ENCODE data around the gene COBL. TPM values are rescaled to one million over a fixed set of nuclear protein-coding genes. Genes with fewer than 3 reads are reported as not detected.

The COBL gene
- total RNA-seq, 1 experiment from 2014 or later = not detected

DNA sequence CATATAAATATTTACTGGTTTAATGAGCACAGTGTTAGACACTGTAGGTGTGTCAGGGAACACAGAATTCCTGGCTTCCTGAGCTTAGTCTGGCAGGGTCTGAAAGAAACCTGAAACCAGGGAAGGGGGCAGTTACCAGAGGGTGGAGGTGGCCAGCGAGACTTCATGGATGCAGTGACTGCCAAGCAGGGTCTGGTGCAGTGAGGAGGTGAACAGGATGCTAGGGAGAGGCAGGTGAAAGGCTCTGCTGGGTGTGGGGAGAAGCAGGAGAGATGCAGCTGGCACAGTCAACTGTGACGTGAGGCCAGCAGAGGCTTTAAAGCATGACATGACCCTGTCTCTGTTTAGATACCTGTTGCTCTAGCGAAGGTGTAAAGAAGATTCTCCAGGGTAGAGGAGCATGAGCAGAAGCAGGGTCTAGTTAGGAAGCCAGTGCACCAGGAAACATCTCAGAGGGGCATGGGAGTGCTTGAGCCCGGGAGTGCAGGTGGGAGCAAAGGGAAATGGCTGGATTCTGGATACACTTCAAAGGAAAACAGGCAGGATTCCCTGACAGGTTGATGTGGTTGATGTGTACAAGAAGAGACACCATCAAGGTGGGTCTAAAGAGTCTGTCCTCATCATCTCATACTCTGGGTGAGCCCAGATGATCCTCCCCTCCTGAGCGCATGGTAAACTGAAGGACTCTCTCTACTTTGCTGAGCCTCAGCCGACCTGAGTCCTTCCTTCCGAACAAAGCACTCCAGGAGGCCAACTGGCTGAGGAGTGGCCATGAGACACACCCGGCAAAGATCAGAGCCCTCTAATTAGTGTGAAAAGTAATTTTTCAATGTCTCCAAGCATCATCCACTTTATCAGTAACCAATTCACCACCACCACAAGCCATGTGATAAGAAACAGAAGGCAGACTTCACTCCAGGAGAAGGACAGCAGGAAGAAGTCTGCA, 186.8 kb downstream of the COBL start:
- H3K9me2 ChIP-seq (replicated peaks; ENCODE audit: insufficient read depth, low read length) = no peaks in the 10 kb centered on the region
- no peak overlapping the region for H3K4me2 ChIP-seq (ENCODE audit: low read depth, low read length, poor library complexity, severe bottlenecking)
- no peak overlapping the region for H3K4me3 ChIP-seq (ENCODE audit: low read length)
- H4K20me1 ChIP-seq (ENCODE audit: insufficient read depth, low read depth, low read length) = no peaks in the 10 kb centered on the region
- no peak overlapping the region for H2AFZ ChIP-seq (ENCODE audit: low read length)
- H3K9ac ChIP-seq (ENCODE audit: low read length) = no peak overlapping the region
- H3K4me1 ChIP-seq (ENCODE audit: low read length) = no peaks in the 10 kb centered on the region
- H3K27ac ChIP-seq (ENCODE audit: low read length) = no peak overlapping the region
- H3K79me2 ChIP-seq (ENCODE audit: low read length) = no peaks in the 10 kb centered on the region
- H3K27me3 ChIP-seq (ENCODE audit: low read length) = no peaks in the 10 kb centered on the region
- no peaks in the 10 kb centered on the region for H3K36me3 ChIP-seq (ENCODE audit: insufficient read depth, low read length)
- no peaks in the 10 kb centered on the region for H3K9me3 ChIP-seq (ENCODE audit: low read length)
- no peak for DNase-seq

- Histone ChIP-seq H3K36me3 (ENCODE audit: insufficient read depth, low read length) (no peaks in the 10 kb centered on the region), H3K27me3 (ENCODE audit: low read length) (no peaks in the 10 kb centered on the region), H4K20me1 (ENCODE audit: insufficient read depth, low read depth, low read length) (no peaks in the 10 kb centered on the region), H2AFZ (ENCODE audit: low read length) (no peak overlapping the region), H3K27ac (ENCODE audit: low read length) (no peak overlapping the region), H3K4me1 (ENCODE audit: low read length) (no peaks in the 10 kb centered on the region), H3K9me2 (replicated peaks; ENCODE audit: insufficient read depth, low read length) (no peaks in the 10 kb centered on the region), H3K4me3 (ENCODE audit: low read length) (no peak overlapping the region), H3K79me2 (ENCODE audit: low read length) (no peaks in the 10 kb centered on the region), H3K9me3 (ENCODE audit: low read length) (no peaks in the 10 kb centered on the region), H3K9ac (ENCODE audit: low read length) (no peak overlapping the region), H3K4me2 (ENCODE audit: low read depth, low read length, poor library complexity, severe bottlenecking) (no peak overlapping the region)
- no peak for DNase-seq
Measured at GRCh38 chr7:51128545-51129435, 187.8 kb downstream of the COBL start.

- Histone ChIP-seq H4K20me1 (ENCODE audit: insufficient read depth, low read depth, low read length) (no peaks in the 10 kb centered on the region), H3K4me3 (ENCODE audit: low read length) (no peak overlapping the region), H3K9me2 (replicated peaks; ENCODE audit: insufficient read depth, low read length) (no peaks in the 10 kb centered on the region), H2AFZ (ENCODE audit: low read length) (no peak overlapping the region), H3K9me3 (ENCODE audit: low read length) (no peaks in the 10 kb centered on the region), H3K27me3 (ENCODE audit: low read length) (no peaks in the 10 kb centered on the region), H3K36me3 (ENCODE audit: insufficient read depth, low read length) (no peaks in the 10 kb centered on the region), H3K79me2 (ENCODE audit: low read length) (no peaks in the 10 kb centered on the region), H3K27ac (ENCODE audit: low read length) (no peak overlapping the region), H3K9ac (ENCODE audit: low read length) (no peak overlapping the region), H3K4me2 (ENCODE audit: low read depth, low read length, poor library complexity, severe bottlenecking) (no peak overlapping the region), H3K4me1 (ENCODE audit: low read length) (no peaks in the 10 kb centered on the region)
- no peak for DNase-seq
Measured at GRCh38 chr7:51127618-51127904, 189.0 kb downstream of the COBL start.

DNA sequence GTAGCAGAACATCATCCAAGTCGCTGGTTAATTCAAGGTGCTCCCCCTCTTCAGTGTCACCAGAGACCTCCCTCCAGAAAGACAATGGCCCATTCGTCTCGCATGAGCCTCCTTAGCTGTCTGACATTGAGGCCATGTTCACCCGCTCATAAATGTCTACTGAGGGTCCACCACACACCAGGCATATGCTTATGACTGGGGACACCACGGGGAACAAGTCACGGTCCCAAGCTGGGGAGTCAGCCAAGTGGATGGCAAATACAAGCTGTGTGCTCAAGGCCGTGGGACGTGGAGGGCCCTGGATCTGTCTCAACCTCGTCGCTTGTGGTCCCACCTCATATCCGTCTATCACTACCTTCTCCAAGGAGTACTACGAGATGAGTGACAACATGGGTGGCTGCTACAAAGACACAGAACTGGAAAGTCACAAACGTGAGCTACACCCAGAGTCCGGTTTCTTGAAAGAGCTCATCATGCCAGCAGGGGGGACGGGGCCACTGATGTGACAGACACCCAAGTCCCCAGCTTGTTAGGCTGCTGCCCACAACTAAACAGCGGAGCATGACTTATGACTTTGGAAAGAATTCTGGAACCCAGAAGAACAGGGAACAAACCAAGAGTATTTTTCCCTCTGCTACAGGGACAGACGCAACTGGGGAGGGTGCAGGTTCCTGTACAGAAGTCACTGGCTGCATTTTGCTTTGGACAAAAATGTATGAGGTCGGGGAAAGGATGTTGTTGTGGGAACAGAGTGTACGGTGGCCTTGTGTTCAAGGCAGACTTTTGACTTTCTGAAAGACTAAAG, 189.6 kb downstream of the COBL start:
- Histone ChIP-seq H3K4me3 (ENCODE audit: low read length) (no peak overlapping the region), H3K27me3 (ENCODE audit: low read length) (no peaks in the 10 kb centered on the region), H4K20me1 (ENCODE audit: insufficient read depth, low read depth, low read length) (no peaks in the 10 kb centered on the region), H3K4me1 (ENCODE audit: low read length) (no peaks in the 10 kb centered on the region), H3K79me2 (ENCODE audit: low read length) (no peaks in the 10 kb centered on the region), H3K9me2 (replicated peaks; ENCODE audit: insufficient read depth, low read length) (no peaks in the 10 kb centered on the region), H3K9me3 (ENCODE audit: low read length) (no peaks in the 10 kb centered on the region), H3K9ac (ENCODE audit: low read length) (no peak overlapping the region), H2AFZ (ENCODE audit: low read length) (no peak overlapping the region), H3K27ac (ENCODE audit: low read length) (no peak overlapping the region), H3K4me2 (ENCODE audit: low read depth, low read length, poor library complexity, severe bottlenecking) (no peak overlapping the region), H3K36me3 (ENCODE audit: insufficient read depth, low read length) (no peaks in the 10 kb centered on the region)
- no peak for DNase-seq

- H3K27ac ChIP-seq (ENCODE audit: low read length) = no peak overlapping the region
- no peaks in the 10 kb centered on the region for H3K36me3 ChIP-seq (ENCODE audit: insufficient read depth, low read length)
- H3K9me3 ChIP-seq (ENCODE audit: low read length) = no peaks in the 10 kb centered on the region
- no peak for DNase-seq
- no peaks in the 10 kb centered on the region for H3K9me2 ChIP-seq (replicated peaks; ENCODE audit: insufficient read depth, low read length)
- H2AFZ ChIP-seq (ENCODE audit: low read length) = no peak overlapping the region
- no peak overlapping the region for H3K4me2 ChIP-seq (ENCODE audit: low read depth, low read length, poor library complexity, severe bottlenecking)
- no peak overlapping the region for H3K4me3 ChIP-seq (ENCODE audit: low read length)
- H3K4me1 ChIP-seq (ENCODE audit: low read length) = no peaks in the 10 kb centered on the region
- no peaks in the 10 kb centered on the region for H4K20me1 ChIP-seq (ENCODE audit: insufficient read depth, low read depth, low read length)
- no peak overlapping the region for H3K9ac ChIP-seq (ENCODE audit: low read length)
- no peaks in the 10 kb centered on the region for H3K79me2 ChIP-seq (ENCODE audit: low read length)
- H3K27me3 ChIP-seq (ENCODE audit: low read length) = no peaks in the 10 kb centered on the region
Measured at GRCh38 chr7:51126324-51126723, 190.3 kb downstream of the COBL start.

DNA sequence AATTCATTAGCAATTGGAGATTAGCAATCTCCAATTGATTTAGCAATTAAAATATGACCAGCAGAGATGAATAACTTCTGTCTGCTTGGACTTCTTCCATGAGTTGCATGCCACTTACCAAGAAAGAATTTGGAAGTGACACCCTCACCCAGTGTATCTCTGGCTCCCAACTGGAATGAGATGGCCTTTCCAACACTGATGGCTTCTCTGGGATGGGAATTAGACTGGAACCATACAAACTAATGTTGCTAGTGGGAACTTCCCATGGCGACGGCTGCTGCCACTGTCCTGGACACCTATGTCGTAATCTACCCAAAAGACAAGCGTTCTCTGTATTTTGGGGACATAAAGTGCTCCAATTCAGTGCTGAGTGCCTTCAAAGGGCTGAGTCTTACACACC, 192.3 kb downstream of the COBL start:
- H4K20me1 ChIP-seq (ENCODE audit: insufficient read depth, low read depth, low read length) = no peaks in the 10 kb centered on the region
- no peak overlapping the region for H3K4me2 ChIP-seq (ENCODE audit: low read depth, low read length, poor library complexity, severe bottlenecking)
- no peak overlapping the region for H3K27ac ChIP-seq (ENCODE audit: low read length)
- no peaks in the 10 kb centered on the region for H3K36me3 ChIP-seq (ENCODE audit: insufficient read depth, low read length)
- DNase-seq = no peak
- H3K27me3 ChIP-seq (ENCODE audit: low read length) = no peaks in the 10 kb centered on the region
- H3K9me3 ChIP-seq (ENCODE audit: low read length) = no peaks in the 10 kb centered on the region
- no peaks in the 10 kb centered on the region for H3K79me2 ChIP-seq (ENCODE audit: low read length)
- no peak overlapping the region for H2AFZ ChIP-seq (ENCODE audit: low read length)
- no peak overlapping the region for H3K9ac ChIP-seq (ENCODE audit: low read length)
- no peaks in the 10 kb centered on the region for H3K4me1 ChIP-seq (ENCODE audit: low read length)
- H3K9me2 ChIP-seq (replicated peaks; ENCODE audit: insufficient read depth, low read length) = no peaks in the 10 kb centered on the region
- H3K4me3 ChIP-seq (ENCODE audit: low read length) = no peak overlapping the region

DNA sequence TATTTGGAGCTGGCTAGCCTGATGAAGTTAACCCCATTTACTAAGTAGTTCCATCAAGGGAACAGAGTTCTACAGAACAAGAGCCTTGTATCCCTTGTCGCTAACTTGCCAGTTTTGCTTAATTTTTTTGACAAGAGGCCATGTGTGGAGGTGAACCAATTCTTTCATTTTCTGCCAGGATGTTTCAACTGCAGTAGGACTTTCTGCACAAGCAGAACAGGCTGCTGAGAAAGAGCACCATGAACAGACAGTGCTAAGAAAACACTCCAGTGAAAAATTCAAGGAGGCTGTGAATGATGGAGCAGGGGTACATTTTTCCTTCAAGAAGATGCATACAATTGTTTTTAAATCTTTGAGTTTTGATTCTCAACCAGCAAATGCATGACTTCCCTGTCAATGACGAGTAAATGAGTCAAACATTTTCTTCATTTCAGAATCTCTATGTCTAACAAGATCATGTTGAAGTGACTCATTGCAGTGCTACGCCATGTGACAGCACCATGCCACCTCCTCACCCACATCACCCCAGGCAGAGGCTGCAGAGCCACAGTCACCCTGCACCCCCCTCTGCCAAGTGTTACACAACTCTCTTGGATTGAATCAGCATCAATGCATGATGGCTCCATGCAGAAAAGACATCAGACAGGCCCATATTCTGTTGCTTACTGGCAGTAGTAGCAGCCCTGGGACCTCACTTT, 193.1 kb downstream of the COBL start:
- no peaks in the 10 kb centered on the region for H3K9me3 ChIP-seq (ENCODE audit: low read length)
- H3K27ac ChIP-seq (ENCODE audit: low read length) = no peak overlapping the region
- no peaks in the 10 kb centered on the region for H3K79me2 ChIP-seq (ENCODE audit: low read length)
- H3K4me2 ChIP-seq (ENCODE audit: low read depth, low read length, poor library complexity, severe bottlenecking) = no peak overlapping the region
- no peaks in the 10 kb centered on the region for H3K27me3 ChIP-seq (ENCODE audit: low read length)
- H4K20me1 ChIP-seq (ENCODE audit: insufficient read depth, low read depth, low read length) = no peaks in the 10 kb centered on the region
- DNase-seq = no peak
- no peaks in the 10 kb centered on the region for H3K36me3 ChIP-seq (ENCODE audit: insufficient read depth, low read length)
- no peaks in the 10 kb centered on the region for H3K9me2 ChIP-seq (replicated peaks; ENCODE audit: insufficient read depth, low read length)
- H3K4me3 ChIP-seq (ENCODE audit: low read length) = no peak overlapping the region
- no peaks in the 10 kb centered on the region for H3K4me1 ChIP-seq (ENCODE audit: low read length)
- H2AFZ ChIP-seq (ENCODE audit: low read length) = no peak overlapping the region
- no peak overlapping the region for H3K9ac ChIP-seq (ENCODE audit: low read length)

Data from Karpas-422 (cell line).